Kidney capillary endothelial cell (primary cell): ENCODE data around the gene FXYD5.
A peak's percentile ranks its signal among the peaks of the same experiment; 100 is the strongest.

Experiments used
- DNase-seq: peaks from one replicate; pipeline ENCODE4 v3.0.0-alpha.2; 2018; ENCODE audit warnings: low spot score

Gene FXYD5, protein sequence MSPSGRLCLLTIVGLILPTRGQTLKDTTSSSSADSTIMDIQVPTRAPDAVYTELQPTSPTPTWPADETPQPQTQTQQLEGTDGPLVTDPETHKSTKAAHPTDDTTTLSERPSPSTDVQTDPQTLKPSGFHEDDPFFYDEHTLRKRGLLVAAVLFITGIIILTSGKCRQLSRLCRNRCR

DNA sequence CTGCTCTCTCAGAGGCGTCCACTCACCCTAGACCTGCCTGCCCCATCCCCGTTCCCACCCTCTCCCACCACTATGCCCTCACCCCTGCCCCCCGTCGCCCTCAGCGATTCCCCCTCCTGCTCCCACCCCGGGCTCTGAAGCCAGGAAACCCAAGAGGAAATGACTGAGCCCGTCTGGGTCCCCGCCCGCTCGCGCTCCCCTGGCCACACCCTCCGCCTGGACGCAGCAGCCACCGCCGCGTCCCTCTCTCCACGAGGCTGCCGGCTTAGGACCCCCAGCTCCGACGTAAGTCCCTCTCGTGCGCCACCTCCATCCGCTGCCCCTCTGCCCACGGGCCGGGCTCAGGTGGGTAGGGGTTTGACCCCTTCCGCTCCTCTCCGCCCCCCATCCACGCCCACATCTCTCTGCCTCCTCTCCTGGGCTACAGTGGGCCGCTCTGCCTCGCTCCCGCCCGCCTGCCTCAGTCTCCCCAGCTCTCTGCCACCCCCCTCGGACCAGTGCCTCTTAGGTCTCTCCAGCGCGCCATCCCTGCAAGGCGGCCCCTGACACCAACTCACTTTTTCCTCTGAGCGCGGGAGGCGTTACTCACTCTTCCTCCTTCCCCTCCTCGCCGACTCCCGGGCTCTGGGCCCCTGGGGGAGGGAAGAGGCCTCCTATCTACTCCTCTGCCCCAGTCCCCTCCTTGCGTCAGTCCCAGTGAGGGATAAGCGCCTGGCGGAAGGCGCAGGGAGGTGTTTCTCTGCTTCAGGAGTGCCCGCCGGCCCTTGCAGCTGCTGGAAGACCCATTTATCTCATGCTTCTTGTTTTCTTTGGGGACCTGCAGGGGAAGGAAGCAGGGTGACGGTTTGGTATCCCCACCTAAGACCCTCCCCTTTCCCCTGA is at the start of gene FXYD5:
Gene FXYD5, plus strand, starts transcription at position 211 of the 882 bp plus-strand sequence. CDS start 816 bp downstream, outside the sequence.
- peak; percentile 77 for DNase-seq

DNA sequence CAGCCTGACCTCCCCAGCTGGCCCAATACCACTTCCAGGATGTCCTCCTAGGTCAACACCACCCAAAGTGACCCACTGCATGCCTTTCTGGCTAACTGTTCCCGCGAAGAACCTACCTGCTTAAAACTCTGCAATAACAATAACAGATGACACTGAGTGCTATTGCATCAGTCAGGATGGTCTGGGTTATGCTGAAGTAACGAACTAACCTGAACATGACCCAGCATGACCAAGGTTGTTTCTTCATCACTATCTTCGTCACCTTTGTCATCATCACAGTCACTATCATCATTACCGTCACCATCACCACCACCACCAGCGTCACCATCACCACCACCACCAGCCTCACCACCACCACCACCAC is 49.5 kb upstream of the FXYD5 start:
- DNase-seq = no peak

DNA sequence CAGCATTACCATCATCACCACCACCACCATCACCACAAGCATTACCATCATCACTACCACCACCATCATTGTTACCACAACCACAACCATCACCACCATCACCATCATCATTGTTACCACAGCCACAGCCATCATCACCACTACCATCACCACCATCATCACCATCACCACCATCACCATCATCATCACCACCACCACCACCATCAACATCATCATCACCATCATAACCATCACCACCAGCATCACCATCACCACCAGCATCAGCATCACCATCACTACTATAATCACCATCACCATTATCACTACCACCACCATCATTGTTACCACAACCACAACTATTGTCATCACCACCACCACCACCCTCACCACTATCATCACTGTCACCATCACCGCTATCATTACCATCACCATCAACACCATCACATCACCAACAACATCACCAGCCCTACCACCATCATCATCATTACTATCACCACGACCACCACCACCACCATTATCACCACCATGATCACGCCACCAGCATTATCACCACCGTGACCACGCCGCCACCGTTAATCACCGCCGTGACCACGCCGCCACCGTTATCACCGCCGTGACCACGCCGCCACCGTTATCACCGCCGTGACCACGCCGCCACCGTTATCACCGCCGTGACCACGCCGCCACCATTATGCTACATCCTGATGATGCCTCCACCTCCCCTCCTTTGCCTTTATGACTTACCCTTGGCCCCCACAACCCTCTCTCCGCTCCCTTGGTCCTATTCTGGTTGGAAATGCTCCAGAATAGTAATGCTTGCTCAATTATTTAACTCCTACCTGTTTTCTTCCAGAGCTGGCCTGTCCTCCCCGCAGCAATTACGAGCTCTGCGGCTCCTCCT is 48.9 kb upstream of the FXYD5 start:
- no peak for DNase-seq

DNA sequence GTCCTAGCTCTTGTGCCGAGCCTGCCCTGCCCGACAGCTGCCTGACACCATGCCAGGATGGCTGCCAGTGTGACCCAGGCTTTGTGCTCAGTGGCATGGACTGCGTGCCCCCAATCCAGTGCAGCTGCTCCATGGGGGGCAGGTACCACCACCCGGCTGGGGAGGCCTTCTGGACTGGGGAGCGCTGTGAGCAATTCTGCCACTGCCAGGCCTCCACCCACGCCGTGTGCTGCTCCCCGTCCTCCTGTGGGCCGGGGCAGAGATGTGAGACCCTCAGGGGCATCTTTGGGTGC is 48.3 kb upstream of the FXYD5 start:
- no peak for DNase-seq

DNA sequence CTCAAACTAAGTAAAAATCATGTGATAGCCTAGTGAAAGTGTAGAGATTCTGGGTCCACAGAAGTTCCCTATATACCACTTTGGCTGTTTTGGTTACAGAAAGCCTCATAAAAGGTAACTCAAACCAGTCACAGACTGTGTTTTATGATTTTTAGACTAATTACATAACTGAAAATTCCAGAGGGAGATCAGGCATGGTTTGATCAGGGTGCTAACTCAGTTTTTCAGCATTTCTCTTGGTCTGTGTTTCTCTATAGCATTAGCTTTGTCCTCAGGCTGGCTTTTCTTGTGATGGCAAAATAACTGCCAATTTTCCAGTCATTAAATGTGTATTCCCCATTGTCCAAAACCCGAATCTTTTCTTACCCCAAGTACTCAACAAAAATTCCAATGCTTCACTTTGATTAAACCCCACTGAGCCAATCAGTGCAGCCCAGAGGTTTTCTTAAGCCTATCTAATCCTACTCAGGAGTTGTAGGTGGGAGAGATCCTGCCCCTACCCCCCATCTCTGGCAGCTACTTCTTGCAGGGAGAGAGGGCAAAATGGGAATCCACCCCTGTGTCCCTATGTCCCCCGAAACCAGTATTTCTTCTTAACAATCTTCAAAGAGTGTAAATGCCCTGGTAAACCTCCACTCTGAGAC is 47.5 kb upstream of the FXYD5 start:
- DNase-seq = no peak

DNA sequence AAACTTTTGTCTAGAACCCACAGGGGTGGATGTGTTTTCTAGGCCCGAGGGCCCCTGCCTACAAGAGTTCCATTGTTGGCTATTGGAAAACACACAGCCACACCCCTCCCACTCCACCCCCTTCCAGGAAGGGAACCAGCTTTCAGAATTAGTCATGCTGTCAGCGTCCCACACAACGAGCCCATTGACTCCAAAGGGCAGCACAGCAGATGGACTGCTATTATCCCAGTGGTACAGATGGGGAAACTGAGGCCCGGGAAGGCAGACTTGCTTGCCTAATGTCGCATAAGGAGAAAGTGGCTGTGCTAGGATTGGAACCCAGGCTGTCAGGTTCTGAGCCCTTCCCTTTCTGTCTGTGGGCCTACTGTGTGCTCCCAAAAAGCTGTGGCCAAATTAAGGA is 47.0 kb upstream of the FXYD5 start:
- DNase-seq = no peak

DNA sequence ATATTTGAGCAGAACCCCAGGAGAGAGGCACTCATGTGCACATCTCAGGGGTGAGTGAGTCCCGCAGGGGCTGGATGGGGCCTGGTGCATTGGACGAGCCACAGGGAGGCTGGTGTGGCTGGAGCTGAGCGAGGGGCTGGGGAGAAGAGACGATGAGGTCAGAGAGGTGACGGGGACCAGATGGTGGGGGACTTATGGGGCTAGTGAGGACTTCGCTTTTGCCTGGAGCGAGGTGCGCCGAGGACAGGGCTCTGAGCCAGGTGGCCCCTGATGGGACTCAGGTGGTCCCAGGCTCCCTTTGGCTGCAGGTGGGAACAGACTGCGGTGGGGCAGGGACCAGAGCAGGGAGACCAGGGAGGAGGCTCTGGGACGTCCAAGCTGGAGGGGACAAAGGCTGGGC is 45.8 kb upstream of the FXYD5 start:
- no peak for DNase-seq

DNA sequence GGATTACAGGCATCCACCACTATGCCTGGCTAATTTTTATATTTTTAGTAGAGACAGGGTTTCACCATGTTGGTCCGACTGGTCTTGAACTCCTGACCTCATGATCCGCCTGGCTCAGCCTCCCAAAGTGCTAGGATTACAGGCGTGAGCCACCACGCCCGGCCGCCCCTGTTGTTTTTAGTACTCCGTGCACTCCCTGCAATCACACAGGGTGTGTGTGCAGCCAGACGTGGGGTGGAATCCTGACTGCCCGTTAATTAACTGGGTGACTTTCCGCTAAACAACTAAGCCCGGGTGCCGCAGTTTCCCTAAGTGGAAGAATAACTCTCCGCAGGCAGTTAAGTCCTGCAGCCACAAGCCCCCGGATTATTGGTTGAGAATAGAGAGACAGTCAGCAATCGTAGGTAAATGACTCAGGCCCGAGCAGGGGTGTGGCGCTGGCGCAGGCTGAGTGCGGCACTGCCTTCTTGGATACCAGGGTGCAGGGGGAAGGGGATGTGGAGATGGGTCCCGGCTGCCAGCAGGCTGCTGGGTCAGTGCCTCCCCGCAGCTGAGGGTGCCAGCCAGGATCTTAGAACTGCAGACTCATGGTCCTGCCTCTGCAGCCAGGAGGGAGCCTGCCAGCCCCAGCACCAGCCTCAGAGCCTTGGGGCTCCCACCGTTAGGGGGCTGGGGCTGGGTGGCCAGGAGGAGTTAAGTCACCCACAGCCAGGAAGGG is 45.0 kb upstream of the FXYD5 start:
- no peak for DNase-seq

DNA sequence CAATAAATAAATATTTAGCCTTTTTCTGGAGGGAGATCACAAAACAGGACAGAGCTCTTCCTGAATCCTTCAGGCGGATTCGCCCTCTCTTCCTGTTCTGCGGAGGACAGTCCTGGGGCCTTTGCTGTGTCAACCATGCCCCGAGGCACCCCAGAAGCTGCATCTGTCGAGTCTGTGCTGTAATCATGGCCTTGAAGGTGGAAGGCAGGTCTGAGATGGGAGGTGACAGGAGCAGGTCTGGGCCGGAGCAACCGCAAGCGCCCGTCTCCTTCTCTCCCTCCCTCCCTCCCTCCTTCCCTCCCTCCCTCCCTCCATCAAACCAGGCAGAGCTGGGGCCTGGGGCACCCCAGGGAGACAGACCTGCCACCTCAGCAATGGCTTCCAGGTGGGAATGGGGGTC is 43.6 kb upstream of the FXYD5 start:
- no peak for DNase-seq

DNA sequence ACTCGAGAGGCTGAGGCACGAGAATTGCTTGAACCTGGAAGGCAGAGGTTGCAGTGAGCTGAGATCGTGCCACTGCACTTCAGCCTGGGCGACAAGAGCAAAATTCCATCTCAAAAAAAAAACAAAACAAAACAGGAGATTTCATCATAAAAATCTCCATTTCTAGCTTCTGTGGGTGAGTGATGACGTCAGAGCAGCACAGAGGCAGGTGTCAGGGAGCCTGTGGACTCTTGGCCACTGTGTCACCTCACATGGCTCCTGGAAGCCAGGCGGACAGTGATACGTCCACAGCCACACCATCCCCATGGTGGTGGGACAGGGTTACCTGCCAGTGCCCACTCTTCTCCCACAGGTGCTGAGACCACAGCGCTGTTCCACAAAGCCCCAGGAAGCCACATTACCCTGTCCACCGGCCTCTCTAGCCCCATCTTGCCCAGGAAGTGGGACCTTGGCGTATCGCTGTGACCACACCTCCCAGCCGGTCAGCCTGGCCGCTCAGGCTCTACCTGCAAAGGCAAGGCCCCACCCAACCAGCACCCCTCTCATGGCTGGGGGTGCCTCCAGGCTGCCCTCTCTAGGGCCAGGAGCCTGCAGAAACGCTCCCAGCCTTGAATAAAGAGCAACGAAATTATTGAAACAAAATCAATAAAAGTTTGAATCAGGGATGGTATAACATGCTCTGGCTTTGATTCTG is 41.4 kb upstream of the FXYD5 start:
- no peak for DNase-seq

DNA sequence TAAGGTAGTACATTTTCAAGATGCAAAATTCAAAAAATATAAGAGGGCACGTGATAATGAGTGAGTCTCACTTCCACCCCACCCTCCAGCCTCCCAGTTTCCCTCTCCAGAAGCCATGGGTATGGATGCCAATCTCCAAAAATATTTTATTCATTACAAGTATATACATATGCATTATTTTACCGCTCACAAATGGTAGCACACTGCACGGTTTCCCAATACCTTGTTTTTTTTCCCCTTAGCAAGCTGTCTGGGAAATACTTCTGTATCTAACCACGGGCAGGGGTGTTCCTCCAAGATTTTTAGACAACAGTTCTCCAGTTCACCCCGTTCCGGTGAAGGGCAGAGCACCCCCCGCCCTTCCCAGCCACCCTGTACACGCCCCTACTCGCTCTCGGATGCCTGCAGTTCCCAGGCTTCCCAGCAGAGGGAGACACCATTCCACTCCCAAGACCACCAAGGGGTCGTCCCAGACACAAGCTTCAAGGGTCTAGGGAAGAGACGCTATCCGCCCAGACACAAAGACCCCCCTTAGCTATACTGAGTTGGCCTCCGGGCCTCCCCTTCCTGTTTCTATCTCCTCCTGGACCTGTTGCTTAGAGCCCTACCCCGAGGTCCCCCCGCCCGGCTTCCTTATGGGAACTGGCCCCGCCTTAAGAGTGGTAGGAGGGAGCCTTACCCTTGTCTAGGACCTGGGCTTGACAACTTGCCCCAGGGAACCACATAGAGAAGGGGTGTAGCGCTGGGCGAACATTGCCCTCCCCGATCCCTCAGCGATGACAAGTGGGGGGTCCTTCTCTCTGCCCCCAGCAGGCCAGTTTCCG is 40.0 kb upstream of the FXYD5 start:
- DNase-seq = no peak

DNA sequence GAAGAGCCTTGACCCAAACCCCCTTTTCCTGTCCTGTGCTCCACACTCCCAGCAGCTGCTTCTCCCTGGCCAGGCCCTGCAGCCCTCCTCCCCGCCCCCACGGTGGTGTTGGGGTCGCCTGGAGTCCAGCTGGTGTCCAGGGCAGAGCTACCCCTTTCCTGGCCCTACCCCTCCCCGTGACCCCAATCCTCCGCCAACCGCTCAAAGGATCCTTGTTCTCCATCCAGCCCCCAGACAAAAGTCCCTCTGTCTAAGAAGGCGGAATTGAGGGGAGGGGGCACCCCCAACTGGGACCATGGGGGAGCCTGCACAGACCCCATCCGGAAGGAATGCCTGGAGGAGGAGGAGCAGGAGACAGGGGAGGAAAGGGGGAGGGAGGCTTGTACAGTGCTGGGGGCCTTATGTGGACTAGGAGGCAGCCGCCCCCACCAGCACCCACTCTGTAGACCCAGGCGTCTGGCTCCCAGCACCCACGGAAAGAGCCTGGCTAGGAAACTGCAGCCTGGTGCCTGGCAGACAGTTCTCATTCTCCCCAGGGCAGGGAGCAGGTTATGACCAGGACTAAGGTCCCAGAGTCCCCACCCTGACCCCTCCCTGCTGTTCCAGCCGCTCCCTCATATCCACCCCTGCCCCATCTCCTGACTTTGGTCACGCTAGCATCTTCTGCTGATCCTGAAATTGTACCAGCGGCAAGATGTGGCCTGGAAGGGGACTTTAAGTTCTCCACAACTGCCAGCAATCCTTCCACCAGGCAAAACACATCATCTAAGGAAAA is 39.2 kb upstream of the FXYD5 start, which contains the start of gene FXYD3:
Gene FXYD3, plus strand, starts transcription at position 647 of the 775 bp plus-strand sequence. CDS start 3,554 bp downstream, outside the sequence.
- DNase-seq = no peak

DNA sequence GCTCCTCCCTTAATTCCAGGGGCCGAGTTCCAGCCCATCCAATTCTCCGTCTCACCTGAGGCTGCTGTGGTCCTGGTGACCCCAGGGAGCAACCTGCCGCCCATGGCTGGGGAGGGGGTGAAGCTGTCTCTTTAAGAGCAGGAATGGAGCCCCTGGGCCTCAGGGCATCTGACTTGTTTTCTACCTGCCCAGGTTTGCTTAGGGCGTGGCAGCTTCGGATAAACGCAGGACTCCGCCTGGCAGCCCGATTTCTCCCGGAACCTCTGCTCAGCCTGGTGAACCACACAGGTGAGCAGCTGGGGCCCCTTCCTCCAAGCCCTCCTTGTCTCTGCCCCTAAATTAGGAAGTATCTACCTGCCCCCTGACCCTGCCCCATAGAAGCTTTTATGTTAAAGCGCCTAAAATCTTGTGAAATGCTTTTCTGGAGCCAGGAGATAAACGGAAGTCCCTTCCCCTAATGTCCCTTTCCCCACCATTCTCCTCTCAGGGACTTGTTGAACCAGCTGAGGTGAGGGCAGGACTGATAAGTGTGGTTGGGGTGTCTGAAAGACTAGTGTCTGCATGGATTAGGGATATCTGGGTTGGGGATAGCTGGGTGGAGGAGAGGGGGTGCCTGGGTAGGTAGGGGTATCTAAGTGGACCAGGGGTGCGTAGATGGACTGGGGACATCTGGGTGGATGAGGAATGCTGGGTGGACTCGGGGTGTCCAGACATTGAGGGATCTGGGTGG is 38.3 kb upstream of the FXYD5 start:
- DNase-seq = no peak

DNA sequence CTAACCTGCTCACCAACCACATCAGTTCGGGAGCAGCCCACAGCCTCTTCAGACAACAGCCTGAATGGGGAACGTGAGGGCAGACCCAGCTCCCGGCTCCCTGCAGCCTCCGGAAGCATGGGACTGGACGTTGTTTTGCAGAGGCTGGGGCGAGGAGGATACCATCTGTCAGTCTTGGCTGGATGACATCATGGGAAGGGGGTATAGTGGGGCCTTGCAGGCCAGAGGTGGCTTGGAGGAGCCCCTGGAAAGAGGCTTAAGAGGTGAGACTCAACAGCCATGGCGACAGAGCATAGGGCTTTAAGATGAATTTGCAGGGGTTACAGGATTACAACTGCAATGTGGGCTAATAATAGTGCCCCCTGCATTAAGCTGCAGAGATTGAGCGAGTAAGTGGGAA is 37.4 kb upstream of the FXYD5 start:
- DNase-seq = no peak

DNA sequence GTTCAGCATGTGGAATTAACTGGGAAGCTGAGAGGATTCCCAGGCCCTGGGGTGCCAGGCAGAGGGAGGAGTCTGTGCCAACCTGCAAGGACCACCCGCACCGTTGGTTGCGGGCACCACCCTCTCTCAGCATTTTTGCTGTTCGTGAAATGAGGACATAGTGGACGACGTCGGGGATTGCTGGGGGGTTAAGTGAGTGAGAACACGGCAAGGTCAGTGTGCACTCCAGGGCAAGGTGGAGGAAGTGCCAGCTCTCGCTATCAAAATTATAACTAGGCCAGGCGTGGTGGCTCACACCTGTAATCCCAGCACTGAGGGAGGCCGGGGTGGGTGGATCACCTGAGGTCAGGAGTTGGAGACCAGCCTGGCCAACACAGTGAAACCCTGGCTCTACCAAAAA is 36.7 kb upstream of the FXYD5 start:
- no peak for DNase-seq

DNA sequence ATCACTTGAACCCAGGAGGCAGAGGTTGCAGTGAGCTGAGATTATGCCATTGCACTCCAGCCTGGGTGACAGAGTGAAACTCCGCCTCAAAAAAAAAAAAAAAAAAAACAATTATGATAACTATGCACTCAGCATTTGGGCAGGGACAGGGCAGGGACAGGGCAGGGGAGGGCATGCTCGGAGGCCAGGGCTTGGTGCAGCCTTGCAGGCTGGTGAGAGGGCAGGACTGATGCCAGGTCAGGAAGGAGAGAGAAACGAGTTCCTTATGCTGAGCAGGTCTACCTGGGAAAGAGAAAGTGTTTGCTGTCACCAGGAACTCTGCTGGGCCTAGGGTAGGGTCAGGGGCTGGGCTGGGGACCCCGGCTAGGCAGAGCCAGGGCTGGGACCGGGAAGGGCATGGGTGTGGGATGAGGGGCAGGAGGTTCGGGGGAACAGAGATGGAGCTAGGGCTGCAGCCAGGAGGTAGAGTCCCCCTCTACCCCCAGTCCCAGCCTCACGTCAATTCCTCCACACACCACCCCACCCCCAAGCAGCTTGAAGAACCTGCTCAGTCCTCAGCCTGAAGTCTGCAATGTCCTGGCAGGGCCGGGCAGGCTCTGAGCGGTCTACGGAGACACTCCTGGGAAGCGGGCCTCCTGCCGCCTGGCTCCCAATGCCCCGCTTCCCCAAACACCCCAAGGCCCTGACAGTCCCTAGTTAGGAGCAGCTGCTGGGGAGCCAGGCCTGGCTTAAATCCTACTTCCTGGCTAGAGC is 36.1 kb upstream of the FXYD5 start:
- no peak for DNase-seq

DNA sequence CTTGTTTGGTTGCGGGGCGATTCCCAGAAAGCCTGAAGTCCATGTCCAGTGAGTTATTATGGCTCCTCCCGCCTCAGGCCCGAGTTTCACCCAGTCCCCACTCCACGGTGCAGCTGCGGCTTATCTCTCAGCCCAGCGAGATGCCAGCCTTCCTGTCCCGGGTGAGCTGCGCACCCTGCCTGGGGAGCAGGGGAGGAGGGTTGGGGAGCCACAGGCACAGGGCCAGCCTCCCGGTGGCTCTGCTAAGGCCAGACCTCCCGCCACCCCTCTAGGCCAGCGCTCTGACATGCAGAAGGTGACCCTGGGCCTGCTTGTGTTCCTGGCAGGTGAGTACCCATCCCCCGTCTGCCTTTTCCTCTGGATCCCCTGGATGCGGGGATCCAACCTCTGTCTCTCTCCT is 35.4 kb upstream of the FXYD5 start:
- no peak for DNase-seq

DNA sequence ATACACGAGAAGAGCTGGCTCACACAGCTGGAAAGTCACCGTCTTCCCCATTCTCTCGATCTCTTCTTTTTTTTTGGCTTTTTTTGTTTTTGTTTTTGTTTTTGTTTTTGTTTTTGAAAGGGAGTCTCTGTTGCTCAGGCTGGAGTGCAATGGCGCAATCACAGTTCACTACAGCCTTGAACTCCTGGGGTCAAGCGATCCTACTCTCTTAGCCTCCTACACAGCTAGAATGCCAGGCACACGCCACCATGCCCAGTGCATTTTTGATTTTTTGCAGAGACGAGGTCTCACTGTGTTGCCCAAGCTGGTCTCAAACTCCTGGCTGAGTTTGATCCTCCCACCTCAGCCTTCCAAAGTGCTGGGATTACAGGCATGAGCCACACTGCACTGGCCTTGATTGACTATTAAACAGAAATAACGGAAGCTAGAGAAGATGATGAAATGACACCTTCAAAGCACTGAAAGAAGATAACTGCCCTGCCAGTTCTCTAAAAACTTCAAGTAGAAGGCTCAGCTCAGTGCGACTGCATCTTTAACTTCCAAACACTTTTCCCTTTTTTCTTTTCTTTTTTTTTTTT is 34.9 kb upstream of the FXYD5 start:
- DNase-seq = no peak
